GM21447 (cell line): Measurements from ENCODE around the gene ARHGAP29.

Experiments
- ATAC-seq: cut with Tn5 transposase; IDR thresholded peaks from one replicate; pipeline ENCODE4 v1.9.1; 2021; ENCODE audit not compliant: unreplicated experiment

ARHGAP29 gene

DNA sequence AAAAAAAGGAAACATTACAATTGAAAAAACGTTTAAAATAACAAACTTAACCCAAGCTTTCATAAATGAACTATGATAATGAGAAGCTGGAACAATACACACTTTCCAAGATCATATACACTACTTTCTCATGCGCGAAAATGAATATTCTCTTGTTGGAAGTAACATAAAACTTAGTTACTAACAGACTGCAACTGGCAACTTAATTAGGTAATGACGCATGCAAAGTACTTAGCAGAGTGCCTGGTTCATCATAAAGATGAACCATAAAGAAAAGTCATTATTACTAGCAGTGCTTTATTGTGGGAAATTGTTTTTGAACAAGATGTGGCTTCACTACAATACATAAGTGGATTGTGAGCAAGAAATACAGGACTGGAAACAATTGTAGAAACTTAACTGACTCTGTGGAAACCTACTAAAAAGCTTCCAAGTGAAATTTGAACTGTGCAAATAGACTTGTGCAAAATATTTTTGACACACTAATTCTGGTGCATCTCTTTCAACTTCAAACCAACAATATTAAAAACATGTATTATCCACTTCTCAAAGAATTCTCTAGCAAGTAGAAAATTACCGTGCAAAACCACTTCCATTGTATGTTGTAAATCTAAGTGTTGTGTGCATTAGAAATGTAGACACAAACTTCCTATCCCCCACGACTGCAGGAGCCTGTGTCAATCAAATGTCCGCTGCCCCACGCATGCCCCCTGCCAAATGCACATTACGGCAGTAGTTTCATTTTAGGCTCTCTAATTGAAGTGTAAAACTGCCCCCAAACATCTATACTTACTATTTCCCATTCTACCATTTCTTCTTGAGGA, 2.0 kb downstream of the ARHGAP29 start:
- ATAC-seq, result no peak

- no peak for ATAC-seq
Observed at GRCh38 chr1:94234615-94235014, 2.8 kb downstream of the ARHGAP29 start.

DNA sequence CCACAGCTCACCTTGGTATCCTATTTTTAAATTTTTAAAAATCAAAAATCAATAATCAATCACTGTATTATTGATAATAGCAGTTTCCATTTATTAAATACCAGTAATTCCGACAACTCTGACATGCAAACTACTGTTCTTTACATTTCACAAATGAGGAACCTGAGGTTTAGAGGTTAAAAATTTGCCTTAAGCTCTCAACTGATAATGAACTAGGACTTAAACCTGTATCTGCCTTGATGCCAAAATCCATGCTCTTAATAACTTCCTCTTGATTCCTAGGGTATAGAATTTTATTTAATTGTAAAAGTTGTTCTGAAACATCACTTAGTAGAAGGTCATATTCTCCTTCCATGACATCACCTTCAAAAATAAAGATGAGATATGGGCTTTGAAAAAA, 5.6 kb downstream of the ARHGAP29 start:
- no peak for ATAC-seq

- ATAC-seq, result no peak
Observed at GRCh38 chr1:94230920-94231319, 6.5 kb downstream of the ARHGAP29 start.

GRCh38 chr1:94228640-94229375, 8.6 kb downstream of the ARHGAP29 start:
- ATAC-seq, result no peak

DNA sequence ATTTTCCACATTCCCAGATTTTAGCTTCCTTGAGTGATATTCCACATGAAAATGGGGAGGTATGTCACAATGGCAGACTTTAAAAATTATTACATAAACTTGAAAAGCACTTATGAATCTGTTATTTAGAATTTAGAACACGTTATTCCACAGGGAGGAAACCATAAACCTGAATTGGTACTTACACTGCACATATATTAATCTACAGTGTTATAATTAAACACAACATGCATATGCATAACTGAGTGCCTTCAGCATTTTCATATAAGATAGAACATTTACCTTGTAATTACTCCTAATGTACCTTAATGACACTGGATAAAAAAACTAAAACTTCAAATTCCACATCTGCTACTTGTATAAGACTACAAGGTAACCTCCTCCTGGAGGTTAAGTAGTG, 9.8 kb downstream of the ARHGAP29 start:
- ATAC-seq, result no peak

DNA sequence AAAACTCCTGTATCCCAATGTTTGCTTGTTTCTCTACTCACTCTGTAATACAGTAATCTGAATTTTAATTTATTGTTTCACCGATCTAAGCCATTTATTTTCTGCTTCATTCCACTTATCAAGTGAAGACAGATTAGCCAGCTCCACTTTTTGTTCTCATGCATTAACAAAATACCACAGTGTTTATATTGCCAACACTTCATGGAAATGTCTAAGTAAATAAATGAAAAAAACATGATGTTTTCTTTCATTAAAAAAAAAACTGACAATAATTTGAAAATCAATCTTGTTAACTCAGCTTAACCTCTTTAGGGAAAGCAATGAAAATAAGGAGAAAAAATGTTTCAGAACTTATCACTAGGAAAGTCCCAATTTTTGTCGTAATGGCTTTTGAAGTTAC, 11.5 kb downstream of the ARHGAP29 start:
- ATAC-seq, result no peak

GRCh38 chr1:94218332-94218731, 19.1 kb downstream of the ARHGAP29 start:
- ATAC-seq, result no peak

- ATAC-seq, result no peak
Observed at GRCh38 chr1:94215955-94216354, 21.4 kb downstream of the ARHGAP29 start.

- no peak for ATAC-seq
Observed at GRCh38 chr1:94209982-94210381, 27.4 kb downstream of the ARHGAP29 start.

- no peak for ATAC-seq
Observed at GRCh38 chr1:94209425-94209824, 28.0 kb downstream of the ARHGAP29 start.

GRCh38 chr1:94207695-94208094, 29.7 kb downstream of the ARHGAP29 start:
- no peak for ATAC-seq

- no peak for ATAC-seq
Observed at GRCh38 chr1:94205639-94206038, 31.7 kb downstream of the ARHGAP29 start.

- no peak for ATAC-seq
Observed at GRCh38 chr1:94202241-94202640, 35.1 kb downstream of the ARHGAP29 start.

GRCh38 chr1:94199398-94199797, 38.0 kb downstream of the ARHGAP29 start:
- ATAC-seq, result no peak

DNA sequence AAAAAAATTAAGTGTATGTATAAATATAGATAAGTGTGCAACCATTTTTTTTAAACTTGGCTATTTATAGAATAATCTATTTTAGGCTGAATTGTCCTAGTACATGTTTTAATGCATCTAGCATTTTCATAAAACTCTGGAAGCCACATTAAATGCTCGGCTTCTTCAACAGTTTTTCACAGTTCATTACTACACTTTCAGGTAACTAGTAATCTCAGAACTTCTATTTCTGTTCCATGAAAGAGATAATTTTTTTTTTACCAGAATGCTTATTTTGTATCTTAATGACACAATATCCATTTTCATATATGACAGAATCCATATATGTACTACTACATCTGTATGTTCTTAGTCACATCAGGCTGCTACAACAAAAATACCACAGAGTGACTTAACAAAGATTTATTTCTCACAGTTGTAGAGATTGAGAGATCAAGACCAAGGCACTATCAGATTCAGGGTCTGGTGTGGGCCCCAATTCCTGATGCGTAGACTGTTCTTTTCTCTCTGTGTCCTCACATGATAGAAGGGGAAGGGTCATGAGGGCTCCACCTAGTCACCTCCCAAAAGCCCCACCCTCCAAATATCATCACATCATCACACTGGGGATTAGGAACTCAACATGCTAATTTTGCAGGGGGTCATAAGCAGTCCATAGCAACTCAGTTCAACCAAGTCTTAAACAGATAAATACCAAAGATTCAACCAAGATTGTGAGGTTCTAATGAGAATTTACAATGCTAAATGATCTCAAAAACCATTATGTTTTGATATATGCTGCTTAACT, 43.1 kb downstream of the ARHGAP29 start:
- ATAC-seq, result no peak

- ATAC-seq, result no peak
Observed at GRCh38 chr1:94193128-94193527, 44.3 kb downstream of the ARHGAP29 start.

DNA sequence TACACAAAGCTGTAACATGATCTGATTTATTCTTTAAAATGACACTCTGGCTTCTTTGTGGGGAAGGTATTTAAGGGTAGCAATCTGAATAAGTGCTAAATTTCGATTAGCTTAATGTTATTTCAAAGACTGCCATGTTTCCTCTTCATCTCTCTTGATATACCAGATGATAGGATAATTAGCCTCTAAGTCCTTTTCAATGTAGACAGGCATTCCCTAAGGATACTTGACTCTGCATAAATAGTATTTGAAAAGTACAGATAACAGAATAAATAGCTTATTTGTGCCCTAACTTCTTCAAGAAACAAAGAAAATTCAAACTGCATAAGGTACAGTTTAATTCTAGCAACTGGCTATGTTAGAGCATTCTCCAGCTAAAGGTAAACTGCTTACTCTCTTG, 46.2 kb downstream of the ARHGAP29 start:
- no peak for ATAC-seq

DNA sequence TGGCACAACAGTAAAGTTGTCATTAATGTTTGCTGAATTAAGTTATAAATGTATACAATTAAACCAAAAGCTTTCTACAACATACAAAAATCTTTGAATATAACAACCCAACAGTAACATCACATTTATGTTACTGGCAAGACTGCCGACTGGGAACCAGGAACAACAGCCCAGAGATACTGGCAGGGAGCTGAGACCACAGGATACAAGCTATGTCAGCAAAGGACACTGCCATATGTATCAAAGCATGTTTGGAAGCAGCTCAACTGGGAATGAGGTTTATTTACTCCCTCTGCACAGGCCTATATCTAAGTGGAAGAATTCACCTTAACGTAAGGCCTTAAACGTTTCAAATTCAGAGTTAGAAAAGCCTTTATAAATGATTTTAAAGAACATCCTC, 50.4 kb downstream of the ARHGAP29 start:
- ATAC-seq, result no peak

DNA sequence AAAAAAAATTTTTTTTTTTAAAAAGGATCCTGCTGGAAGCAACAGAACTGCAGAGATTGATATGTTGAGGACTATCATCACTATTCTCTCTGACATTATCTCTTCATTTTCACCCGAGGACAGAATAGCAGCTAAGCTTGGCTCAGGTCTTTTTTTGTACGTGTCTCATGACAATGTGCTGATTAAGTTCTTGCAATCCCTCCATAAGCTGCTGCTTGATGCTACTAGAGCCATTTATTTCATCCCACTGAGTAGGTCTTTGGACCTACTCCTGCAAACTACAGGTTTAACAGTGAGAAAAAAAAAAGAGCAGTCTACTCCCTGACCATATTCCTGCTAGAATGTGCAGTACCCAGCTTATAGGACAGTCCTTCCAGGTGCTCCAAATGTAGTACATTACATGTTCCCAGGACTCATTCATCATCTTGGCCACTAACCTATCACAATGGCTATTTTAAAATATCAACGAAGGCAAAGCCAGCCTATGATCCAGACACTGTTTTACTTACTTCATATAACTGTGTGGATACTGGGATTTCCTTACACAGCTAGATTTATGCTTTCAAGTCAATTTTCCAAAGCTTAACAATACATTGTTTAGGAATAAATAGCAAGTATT, 54.1 kb downstream of the ARHGAP29 start:
- ATAC-seq, result no peak

DNA sequence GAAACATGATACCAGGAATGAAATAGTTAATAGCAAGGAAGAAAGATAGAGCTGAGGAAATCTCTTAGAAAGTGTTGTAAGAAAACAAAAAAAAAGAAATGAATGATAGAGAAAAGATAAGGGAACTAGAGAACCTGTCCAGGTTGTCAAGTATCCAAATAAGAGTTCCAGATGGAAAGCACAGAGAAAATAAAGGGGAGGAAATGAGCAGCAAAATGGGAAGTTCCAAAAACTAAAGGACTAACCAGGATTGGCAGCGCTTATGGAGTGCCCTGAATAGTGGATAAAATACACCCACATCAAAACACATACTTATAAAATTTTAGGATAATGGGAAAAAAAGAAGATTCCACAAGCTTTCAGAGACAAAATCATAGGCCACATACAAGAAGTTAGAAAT, 55.2 kb downstream of the ARHGAP29 start:
- no peak for ATAC-seq
